Aorta (tissue), 5 donors: ENCODE data around the gene MYRFL. TPM values are rescaled to one million over a fixed set of nuclear protein-coding genes. Genes with fewer than 3 reads are reported as not detected.
A peak's percentile ranks its signal among the peaks of the same experiment; 100 is the strongest.

ENCODE experiments used
- ATAC-seq: fragments of 200-7000 bp; cut with Tn5 transposase; one replicate; pipeline ENCODE4 v1.9.1; 2022; ENCODE audit warnings: moderate library complexity; ENCODE audit not compliant: low FRiP score
- DNase-seq, 2 donors: peaks; one replicate each; pipeline ENCODE4 v3.0.0-alpha.2; 2020
- H3K27ac ChIP-seq, 2 donors: one replicate each; pipeline ENCODE4 v1.5.1; 2013; ENCODE audit warnings: low read length in 2 of 2, mild to moderate bottlenecking in 2 of 2, moderate library complexity in 2 of 2, control low read depth in 1 of 2, inconsistent platforms in 1 of 2, low read depth in 1 of 2
- H3K27me3 ChIP-seq, 2 donors: one replicate each; pipeline ENCODE4 v1.6.1; 2013; ENCODE audit warnings: control low read depth in 1 of 2, low read length in 1 of 2, mild to moderate bottlenecking in 1 of 2, moderate library complexity in 1 of 2; ENCODE audit not compliant: insufficient read depth in 2 of 2, control insufficient read depth in 1 of 2
- H3K36me3 ChIP-seq, 2 donors: one replicate each; pipeline ENCODE4 v1.6.1; 2013; ENCODE audit warnings: control low read depth in 1 of 2, low read length in 1 of 2, mild to moderate bottlenecking in 1 of 2; ENCODE audit not compliant: insufficient read depth in 2 of 2, control insufficient read depth in 1 of 2
- H3K4me1 ChIP-seq, 2 donors: one replicate each; pipeline ENCODE4 v1.6.1; 2013; ENCODE audit warnings: low read length in 2 of 2, control low read depth in 1 of 2, mild to moderate bottlenecking in 1 of 2, moderate library complexity in 1 of 2; ENCODE audit not compliant: insufficient read depth in 2 of 2, control insufficient read depth in 1 of 2
- H3K4me3 ChIP-seq, 2 donors: one replicate each; pipeline ENCODE4 v1.5.1; 2013; ENCODE audit warnings: low read length in 2 of 2, control low read depth in 1 of 2, mild to moderate bottlenecking in 1 of 2
- H3K9me3 ChIP-seq: one replicate; pipeline ENCODE4 v1.6.1; 2013; ENCODE audit warnings: mild to moderate bottlenecking, low read length; ENCODE audit not compliant: control insufficient read depth
- WGBS, 2 donors: extraction: QIAGEN DNeasy Blood & Tissue Kit; methylation state at CpG; one replicate each; pipeline ENCODE4 v1.1.7; 2013; 5-methylcytosine and 5-hydroxymethylcytosine counted together
- intact Hi-C, 2 donors: fragments of 100-400 bp; cut with DNase I; formaldehyde crosslinking; loops; one replicate each; pipeline versions ENCODE4 v1.14.2 to v1.15.0; 2022
- polyA plus RNA-seq, 2 donors: library from polyadenylated mRNA; stranded (reverse); fragments of 200-250 nt; gene quantifications; one replicate each; pipeline ENCODE4 v1.2.3, GENCODE V29; 2013
- total RNA-seq, 2 donors: library from RNA; stranded (reverse); fragmentation: NEBNext Ultra II Directional; extraction: Animal tissue kit (Norgen Biotek cat#: 25700); gene quantifications; one replicate each; pipeline ENCODE4 v1.2.1, GENCODE V29; 2021
- donor health status: healthy with polysubstance abuse.
- donor health status: Bipolar disorder and iron deficiency.
- donor health status: DM: no; HTN: no; CAD: no.
- donor health status: DM: no; HTN: no; CAD: no.
- donor health status: DM: yes; HTN: yes; CAD: no.

MYRFL gene
- total and polyA plus RNA-seq, 4 donors = 0.36 to 3.1 (median 0.58) TPM

DNA sequence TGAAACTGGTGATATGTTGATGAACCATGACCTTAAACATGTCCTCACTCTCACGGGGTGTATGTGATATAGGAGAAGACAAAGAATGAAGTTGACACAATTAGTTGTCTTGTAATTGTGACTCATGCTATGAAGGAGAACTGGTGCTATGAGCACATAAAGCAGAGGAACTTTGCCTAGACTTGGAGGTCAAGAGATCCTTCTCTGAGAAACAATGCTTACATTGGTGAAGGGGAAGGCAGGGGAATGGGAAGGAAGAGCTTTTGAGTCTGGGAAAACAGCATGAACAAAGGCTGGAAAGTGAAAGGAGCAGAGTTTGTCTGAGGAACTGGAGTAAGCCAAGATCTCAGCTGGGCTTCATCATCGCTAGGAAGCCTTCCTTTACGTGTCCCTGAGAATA is 83.2 kb downstream of the MYRFL start:
- H3K4me3 ChIP-seq = no peak overlapping the region
- H3K27ac ChIP-seq = no peak overlapping the region
- ATAC-seq (peak; percentile 45), DNase-seq (no peak)
- peaks cover 0 to 2% of the 10 kb centered on the region in 2 donors for H3K4me1 ChIP-seq
- WGBS, 2 donors = 85 to 91% methylated on average over 3 of the region's 3 CpGs
- no peaks in the 10 kb centered on the region for H3K9me3 ChIP-seq
- intact Hi-C loops = loop anchor here in 1 of 2 donors (10.0 kb wide), 1 partner anchor 457 kb away; the partner anchor contains the start of gene KCNMB4
- no peaks in the 10 kb centered on the region for H3K36me3 ChIP-seq
- no peaks in the 10 kb centered on the region for H3K27me3 ChIP-seq

DNA sequence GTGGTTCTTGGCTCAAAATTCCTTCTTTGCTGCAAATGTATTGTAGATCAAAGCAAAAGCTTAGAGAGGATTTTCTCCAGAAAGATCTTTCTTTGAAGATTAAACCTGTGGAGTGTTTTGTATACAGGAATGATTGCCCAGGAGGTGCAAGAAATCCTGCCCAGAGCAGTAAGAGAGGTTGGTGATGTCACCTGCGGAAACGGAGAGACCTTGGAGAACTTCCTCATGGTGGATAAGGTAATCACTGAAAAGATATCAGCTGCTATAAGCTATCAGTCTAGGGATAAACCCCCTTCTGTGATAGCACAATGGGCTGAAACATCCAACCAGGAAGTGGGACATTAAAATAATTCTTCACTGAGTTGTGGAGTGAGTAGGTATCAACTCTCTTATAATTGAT is 85.7 kb downstream of the MYRFL start:
- DNase-seq = no peak
- 78 to 82% methylated on average over 2 of the region's 2 CpGs for WGBS, 2 donors
- Histone ChIP-seq H3K27me3 (no peaks in the 10 kb centered on the region), H3K27ac (no peak overlapping the region), H3K4me3 (no peak overlapping the region), H3K9me3 (no peaks in the 10 kb centered on the region), H3K36me3 (no peaks in the 10 kb centered on the region), H3K4me1 (no peaks in the 10 kb centered on the region)
- no peak for ATAC-seq
- intact Hi-C loops = no loop called here

DNA sequence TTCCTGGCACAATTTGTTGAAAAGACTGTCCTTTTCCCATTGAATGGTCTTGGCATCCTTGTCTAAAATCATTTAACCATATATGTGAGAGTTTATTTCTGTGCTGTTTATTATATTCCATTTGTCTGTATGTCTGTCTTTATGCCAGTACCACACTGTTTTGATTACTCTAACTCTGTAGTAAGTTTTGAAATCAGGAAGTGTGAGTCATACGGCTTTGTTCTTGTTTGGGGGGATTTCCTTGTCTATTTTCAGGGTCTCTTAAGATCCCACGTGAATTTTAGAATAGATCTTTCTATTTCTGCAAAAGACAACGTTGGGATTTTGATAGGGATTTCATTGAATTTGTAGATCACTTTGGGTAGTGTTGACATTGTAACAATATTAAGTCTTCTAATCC is 88.5 kb downstream of the MYRFL start:
- Histone ChIP-seq H3K4me3 (no peak overlapping the region), H3K36me3 (no peaks in the 10 kb centered on the region), H3K27ac (no peak overlapping the region), H3K9me3 (no peaks in the 10 kb centered on the region), H3K27me3 (no peaks in the 10 kb centered on the region), H3K4me1 (no peaks in the 10 kb centered on the region)
- intact Hi-C loops = no loop called here
- no peak for ATAC-seq
- no peak for DNase-seq
- 51 to 58% methylated on average over 3 of the region's 3 CpGs for WGBS, 2 donors

DNA sequence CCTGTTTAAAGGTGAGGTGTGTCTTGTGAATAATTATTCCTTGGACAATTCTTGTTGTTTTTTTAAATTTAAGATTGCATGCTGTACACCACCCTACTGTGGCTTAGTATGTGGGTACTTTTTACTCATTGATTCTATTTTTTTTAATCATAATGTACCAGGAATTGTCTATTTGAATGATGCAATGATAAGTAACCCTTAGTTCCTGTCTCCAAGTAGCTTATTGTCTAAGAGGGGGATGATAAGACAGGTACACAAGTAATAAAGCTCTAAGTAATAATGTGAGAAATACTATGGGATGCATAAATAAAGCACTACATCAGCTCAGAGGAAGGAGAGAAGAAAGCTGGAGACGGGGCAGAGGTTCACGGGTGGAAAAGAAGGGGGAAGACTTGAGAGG is 90.9 kb downstream of the MYRFL start:
- Histone ChIP-seq H3K36me3 (no peaks in the 10 kb centered on the region), H3K27ac (no peak overlapping the region), H3K27me3 (no peaks in the 10 kb centered on the region), H3K4me3 (no peak overlapping the region), H3K4me1 (no peaks in the 10 kb centered on the region), H3K9me3 (no peaks in the 10 kb centered on the region)
- ATAC-seq (no peak), DNase-seq (no peak)
- intact Hi-C loops = no loop called here
- 96 to 98% methylated on average over 2 of the region's 2 CpGs for WGBS, 2 donors

DNA sequence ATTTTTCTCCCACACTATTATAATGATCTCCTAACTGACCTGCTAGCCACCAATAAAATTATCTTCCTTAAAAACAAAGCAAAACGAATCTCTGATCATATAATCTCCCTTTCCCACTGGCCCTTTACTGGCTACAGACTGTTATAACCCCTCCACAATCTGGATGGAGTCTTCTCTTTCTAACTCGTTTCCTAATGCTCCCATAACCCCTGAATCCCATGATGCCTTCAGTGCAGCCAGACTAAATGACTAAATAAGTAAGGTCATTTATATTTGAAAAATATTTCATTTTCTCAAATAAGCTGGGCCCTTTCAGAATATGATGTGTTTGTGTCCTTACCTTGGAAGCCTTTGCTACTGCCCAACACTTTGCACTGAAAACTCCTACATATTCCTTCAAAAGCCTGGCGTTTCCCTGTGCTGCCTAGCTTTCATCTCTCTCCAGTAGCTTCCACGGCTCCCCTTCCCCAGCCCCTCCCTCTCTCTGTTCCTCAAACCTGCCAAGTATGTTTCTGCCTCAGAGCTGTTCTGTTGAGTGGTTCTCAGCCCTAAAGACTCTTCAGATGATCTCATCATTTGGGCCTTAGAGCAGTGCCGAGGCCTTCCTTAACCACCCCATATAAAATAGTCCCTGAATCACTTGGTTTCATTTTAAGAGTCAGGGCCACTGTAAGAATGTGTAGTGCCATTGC is 91.7 kb downstream of the MYRFL start:
- Histone ChIP-seq H3K27me3 (no peaks in the 10 kb centered on the region), H3K9me3 (no peaks in the 10 kb centered on the region), H3K4me3 (no peak overlapping the region), H3K27ac (no peak overlapping the region), H3K36me3 (no peaks in the 10 kb centered on the region), H3K4me1 (no peaks in the 10 kb centered on the region)
- DNase-seq (no peak), ATAC-seq (peak; percentile 68)
- WGBS, 2 donors = 25 to 29% methylated on average over 5 of the region's 5 CpGs
- intact Hi-C loops = no loop called here

DNA sequence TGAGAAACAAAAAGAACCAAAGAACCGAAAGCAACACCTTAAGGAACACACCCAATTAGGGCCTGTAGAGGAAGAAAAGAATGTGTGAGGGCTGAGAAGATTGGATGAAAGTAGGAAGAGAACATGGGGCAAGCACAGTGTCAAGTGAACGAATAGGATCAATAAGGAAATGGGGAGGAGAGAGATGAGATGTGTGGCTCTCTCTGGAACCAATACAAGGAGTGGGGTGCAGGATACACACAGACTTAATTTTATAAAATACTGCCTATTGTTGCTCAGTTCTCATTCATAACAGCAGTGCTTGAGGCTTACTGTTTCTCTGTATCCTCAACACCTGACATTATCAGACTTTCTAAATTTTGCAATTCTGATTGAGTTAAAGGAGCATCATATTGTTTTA is 93.3 kb downstream of the MYRFL start:
- H3K36me3 ChIP-seq = no peaks in the 10 kb centered on the region
- intact Hi-C loops = no loop called here
- no peak overlapping the region for H3K4me3 ChIP-seq
- no peak overlapping the region for H3K27ac ChIP-seq
- H3K9me3 ChIP-seq = no peaks in the 10 kb centered on the region
- DNase-seq (no peak), ATAC-seq (no peak)
- 67 to 97% methylated on average over 2 of the region's 2 CpGs for WGBS, 2 donors
- no peaks in the 10 kb centered on the region for H3K27me3 ChIP-seq
- H3K4me1 ChIP-seq = no peaks in the 10 kb centered on the region

DNA sequence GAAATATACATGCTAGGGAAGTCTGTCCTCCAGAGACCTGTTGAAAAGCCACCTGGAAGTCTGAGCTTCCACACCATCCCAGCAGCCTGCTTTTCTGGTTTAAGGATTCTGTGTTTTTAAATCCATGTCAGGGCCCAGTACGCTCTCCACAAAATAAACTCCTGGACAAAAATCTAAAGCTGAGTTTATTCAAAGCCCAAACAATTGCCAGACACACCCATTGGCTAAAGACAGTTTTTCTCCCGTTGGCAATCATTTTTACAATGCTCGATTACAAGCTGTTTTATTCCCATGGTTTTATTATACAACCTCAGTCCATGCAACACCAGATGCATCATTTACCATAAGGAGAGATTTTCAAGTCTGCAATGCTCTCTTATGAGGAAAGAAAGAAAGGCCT is 94.5 kb downstream of the MYRFL start:
- no peaks in the 10 kb centered on the region for H3K27me3 ChIP-seq
- ATAC-seq = no peak
- no peaks in the 10 kb centered on the region for H3K36me3 ChIP-seq
- no peak for DNase-seq
- no peak overlapping the region for H3K4me3 ChIP-seq
- H3K27ac ChIP-seq = no peak overlapping the region
- H3K4me1 ChIP-seq = no peaks in the 10 kb centered on the region
- H3K9me3 ChIP-seq = no peaks in the 10 kb centered on the region
- intact Hi-C loops = no loop called here
- WGBS, 2 donors = 76% methylated on average over 3 of the region's 3 CpGs

DNA sequence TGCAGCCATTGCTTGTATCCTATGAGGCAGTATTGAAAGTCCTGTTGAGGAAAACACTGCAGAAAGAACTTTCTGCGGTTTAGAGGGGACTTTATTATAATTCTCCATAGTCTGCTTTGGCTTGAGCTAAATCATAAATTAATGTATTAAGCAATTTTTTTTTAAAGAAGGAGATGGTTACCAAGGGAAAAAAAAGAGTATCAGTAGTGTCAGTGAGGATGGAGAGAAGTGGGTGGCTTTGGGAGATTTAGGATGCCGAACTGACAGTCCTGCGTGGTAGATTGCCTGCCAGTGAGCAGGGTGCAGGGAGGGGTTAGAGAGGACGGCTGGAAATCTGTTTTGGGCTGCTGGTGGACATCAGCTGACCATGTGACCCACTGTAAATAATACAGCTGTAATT is 96.8 kb downstream of the MYRFL start:
- WGBS, 2 donors = 72 to 74% methylated on average over 4 of the region's 4 CpGs
- Histone ChIP-seq H3K36me3 (no peaks in the 10 kb centered on the region), H3K4me1 (no peaks in the 10 kb centered on the region), H3K9me3 (no peaks in the 10 kb centered on the region), H3K27me3 (no peaks in the 10 kb centered on the region), H3K27ac (no peak overlapping the region), H3K4me3 (no peak overlapping the region)
- no peak for ATAC-seq
- intact Hi-C loops = no loop called here
- DNase-seq = no peak

DNA sequence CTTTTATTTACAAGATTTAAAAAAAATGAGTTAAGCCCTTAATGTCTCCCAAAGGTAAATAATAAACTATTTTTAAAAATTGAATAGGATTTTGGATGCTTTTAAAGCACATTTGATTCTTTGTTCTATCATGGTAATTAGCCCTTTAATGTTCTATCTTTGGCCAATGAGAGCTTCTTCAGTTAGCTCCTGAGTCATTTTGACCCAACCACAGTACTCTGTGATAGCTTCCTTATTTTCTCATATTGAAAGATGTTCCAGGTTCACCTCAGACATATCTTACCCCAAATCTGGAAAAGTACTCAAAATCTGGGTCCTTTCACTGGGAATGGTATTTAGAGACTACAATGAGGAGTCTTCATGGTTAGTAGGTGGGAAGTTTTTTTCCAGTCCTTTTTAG is 98.0 kb downstream of the MYRFL start:
- DNase-seq = no peak
- no peaks in the 10 kb centered on the region for H3K4me1 ChIP-seq
- intact Hi-C loops = no loop called here
- no peak overlapping the region for H3K4me3 ChIP-seq
- H3K27me3 ChIP-seq = no peaks in the 10 kb centered on the region
- no peaks in the 10 kb centered on the region for H3K36me3 ChIP-seq
- no peak overlapping the region for H3K27ac ChIP-seq
- H3K9me3 ChIP-seq = no peaks in the 10 kb centered on the region
- no peak for ATAC-seq
